HL-60 (cell line): Measurements from ENCODE around the gene RDH16.

Source experiments
- CTCF ChIP-seq: IDR thresholded peaks from one replicate; pipeline ENCODE4 v1.5.1; 2011; ENCODE audit warnings: low read length, control low read depth, inconsistent platforms; ENCODE audit not compliant: insufficient read depth
- GABPA ChIP-seq: IDR thresholded peaks from 2 replicates; pipeline ENCODE4 v1.6.1; 2012; ENCODE audit warnings: low read depth
- POLR2AphosphoS5 ChIP-seq: IDR thresholded peaks from 2 replicates; pipeline ENCODE4 v1.6.1; 2012; ENCODE audit warnings: low read depth

- TF ChIP-seq CTCF (no peak), GABPA (no peak), POLR2AphosphoS5 (no peak)
These were observed 26.0 kb upstream of the RDH16 start for GRCh38 chr12:56983386-56983785.
